Thyroid gland (tissue), 4 donors: ENCODE data around the gene TBC1D28. TPM values are rescaled to one million over a fixed set of nuclear protein-coding genes. Genes with fewer than 3 reads are reported as not detected.

Experiments used
- small RNA-seq: library from RNA; depleted of rRNA; stranded (forward); fragments of <200 nt; gene quantifications from one replicate; pipeline ENCODE3, GENCODE V24; 2016
- total RNA-seq, 4 donors: library from RNA; depleted of rRNA; stranded (reverse); fragments of >200 nt; gene quantifications; one replicate each; pipeline ENCODE4 v1.2.3, GENCODE V29; 2016

Gene TBC1D28
- total RNA-seq, 4 donors from 2014 or later: not detected

Small RNA genes lying within 50 kb of the gene (small RNA-seq; reads per million reads assigned to genes)
- not detected for gene AC026271.2

Other genes with a start within 250 kb of the TBC1D28 start
- gene LGALS9C, start 167.6 kb downstream of the TBC1D28 start, total RNA-seq: not detected
- gene FOXO3B, start 37.9 kb upstream of the TBC1D28 start, total RNA-seq: 10 to 100 TPM in 2 of 4 donors, 1 to 10 TPM in 2; 4.2 to 12.1 (median 9.7) TPM
- 1 to 10 TPM in 2 of 4 donors, under 1 TPM in 2; 0.78 to 1.4 (median 1.0) TPM for gene FBXW10, start 99.7 kb upstream of the TBC1D28 start, total RNA-seq
- gene TVP23B, start 136.8 kb upstream of the TBC1D28 start, total RNA-seq: 10 to 100 TPM; 58.9 to 85.1 (median 68.3) TPM
- gene PRPSAP2, start 213.7 kb upstream of the TBC1D28 start, total RNA-seq: 10 to 100 TPM; 43.6 to 50.9 (median 49.7) TPM